HTR-8/SVneo (cell line): ENCODE results near the gene SST.
A peak's percentile ranks its signal among the peaks of the same experiment; 100 is the strongest.

Experiments used
- DNase-seq: peaks from one replicate; pipeline ENCODE4 v3.0.0; 2011; ENCODE audit warnings: low spot score, mixed read lengths; ENCODE audit not compliant: insufficient read length
- FAIRE-seq: peaks from 2 replicates; lab custom pipeline; 2011; peaks lifted over from hg19 to GRCh38; lab: Jason Lieb, UNC

The SST gene

GRCh38 chr3:187669675-187670504 is at the start of gene SST:
TSS of gene SST (minus strand) at chr3:187670394. CDS start at chr3:187670291, 103 bp downstream.
- DNase-seq (peak; percentile 14), FAIRE-seq (no peak)

GRCh38 chr3:187719628-187720336 is 49.6 kb upstream of the SST start:
- DNase-seq = no peak
- FAIRE-seq = no peak

GRCh38 chr3:187718802-187719201 is 48.6 kb upstream of the SST start:
- FAIRE-seq = no peak
- no peak for DNase-seq

- DNase-seq = no peak
- FAIRE-seq = no peak
Observed at GRCh38 chr3:187717572-187717971, 47.4 kb upstream of the SST start.

- peak; percentile 38 for FAIRE-seq
- DNase-seq = peak; percentile 65
Observed at GRCh38 chr3:187714404-187714979, 44.3 kb upstream of the SST start.

DNA sequence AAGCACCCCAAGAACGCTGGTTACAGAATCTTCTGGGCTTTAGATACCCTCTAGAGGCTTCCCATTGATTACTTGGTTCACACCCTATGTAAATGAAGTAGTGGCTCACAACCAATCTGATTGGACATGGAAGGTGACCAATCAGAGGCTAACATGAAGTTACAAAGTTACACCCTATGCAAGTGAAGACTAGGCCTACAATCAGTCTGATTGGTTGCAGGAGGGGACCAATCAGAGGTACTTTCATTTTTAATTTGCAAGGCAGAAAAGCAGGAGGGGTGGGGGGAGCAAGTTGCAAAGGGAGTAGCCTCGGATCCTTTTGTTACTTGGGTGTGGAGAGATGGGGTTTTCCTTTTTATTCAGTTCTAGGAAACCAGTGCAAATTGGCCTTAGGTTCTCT is 43.3 kb upstream of the SST start:
- DNase-seq (no peak), FAIRE-seq (no peak)

DNA sequence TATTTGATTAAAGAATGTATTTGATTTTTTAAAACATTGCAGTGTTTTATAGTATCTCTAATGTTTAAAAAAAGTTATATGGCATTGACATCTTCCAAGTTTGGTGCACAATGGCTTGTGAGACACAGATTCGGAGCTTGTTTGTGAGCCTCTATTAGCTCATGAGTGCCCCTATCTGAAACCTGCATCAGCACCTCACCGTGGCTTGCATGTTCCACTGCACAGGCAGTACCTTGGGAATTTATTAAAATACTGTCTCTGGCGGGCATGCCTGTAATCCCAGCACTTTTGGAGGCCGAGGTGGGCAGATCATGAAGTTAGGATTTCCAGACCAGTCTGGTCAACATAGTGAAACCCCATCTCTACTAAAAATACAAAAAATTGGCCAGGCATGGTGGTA is 39.0 kb upstream of the SST start:
- no peak for DNase-seq
- no peak for FAIRE-seq

- FAIRE-seq = no peak
Observed at GRCh38 chr3:187708696-187709095, 38.5 kb upstream of the SST start.

GRCh38 chr3:187706971-187707370 is 36.8 kb upstream of the SST start:
- FAIRE-seq = no peak
- DNase-seq = no peak

More at GRCh38 chr3:187708696-187709095, 38.5 kb upstream of the SST start:
- DNase-seq = no peak

DNA sequence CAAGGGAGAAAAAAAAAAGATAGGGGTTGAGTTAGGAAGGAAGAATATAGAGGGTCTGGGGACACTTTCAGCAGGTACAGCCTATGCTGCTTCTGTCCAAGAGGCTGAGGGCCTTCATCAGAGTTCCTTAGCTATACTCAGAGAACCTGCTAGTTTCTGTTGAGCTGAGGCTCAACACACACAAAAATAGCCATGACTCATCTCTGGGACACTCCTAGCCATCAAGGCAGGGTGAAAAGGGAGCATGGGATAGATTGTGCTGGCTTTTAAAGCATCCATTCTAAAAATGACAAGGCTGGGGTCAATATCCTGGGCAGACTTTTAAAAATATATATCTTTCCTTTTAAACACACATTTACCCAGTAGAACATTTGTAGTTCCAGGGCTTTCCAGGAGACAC is 35.0 kb upstream of the SST start:
- FAIRE-seq (no peak), DNase-seq (no peak)

DNA sequence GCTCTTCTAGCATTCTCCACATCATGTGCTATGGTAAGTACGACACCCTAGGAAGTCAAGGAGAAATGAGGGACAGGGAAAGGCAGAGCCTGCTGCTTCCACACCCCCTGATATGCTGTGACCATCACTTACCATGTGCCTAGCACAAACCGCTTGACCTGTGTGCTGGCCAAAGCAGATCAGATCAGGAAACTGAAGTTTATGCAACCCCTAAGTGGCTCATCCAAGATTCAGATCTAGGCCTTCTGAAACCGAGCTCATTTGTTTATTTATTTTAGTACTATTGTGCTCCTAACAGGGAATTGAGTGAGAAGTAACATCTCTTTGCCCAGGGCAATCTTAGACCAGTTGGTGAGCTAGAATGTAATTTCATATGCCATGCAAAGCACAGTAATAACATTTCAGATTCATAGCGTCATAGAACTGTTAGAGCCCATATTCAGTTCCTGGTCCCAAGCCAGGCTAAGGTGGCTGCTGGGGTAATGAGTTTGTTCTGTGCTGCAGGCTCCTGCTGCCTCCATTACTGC is 32.4 kb upstream of the SST start, which contains the start of gene RTP2:
RTP2 (minus strand) TSS at position 51 of the 527 bp plus-strand sequence. CDS start 429 bp downstream, outside the sequence.
- DNase-seq = no peak
- no peak for FAIRE-seq

- DNase-seq (no peak), FAIRE-seq (no peak)
Observed at GRCh38 chr3:187700249-187700648, 30.1 kb upstream of the SST start.

- no peak for FAIRE-seq
- no peak for DNase-seq
Observed at GRCh38 chr3:187698499-187699399, 28.6 kb upstream of the SST start.

- DNase-seq (no peak), FAIRE-seq (no peak)
Observed at GRCh38 chr3:187696021-187696420, 25.8 kb upstream of the SST start.

DNA sequence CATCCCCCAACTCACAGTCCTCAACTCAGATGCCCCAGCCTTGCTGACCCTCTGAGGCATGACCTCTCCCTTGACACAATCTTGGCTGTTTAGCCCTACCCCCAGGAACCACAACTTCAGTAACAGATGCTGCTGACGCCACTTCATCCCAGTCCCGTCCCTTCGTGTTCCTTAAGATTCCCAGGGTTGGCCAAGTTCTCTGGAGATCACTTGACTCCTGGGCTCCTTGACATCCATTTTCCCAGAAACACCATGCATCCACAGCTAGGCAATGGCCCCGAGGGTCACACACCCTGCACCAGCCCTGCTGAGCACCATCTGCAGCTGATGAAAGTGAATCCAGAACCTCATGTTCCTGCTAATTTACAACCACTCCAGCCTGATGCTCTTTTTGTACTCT is 25.3 kb upstream of the SST start:
- no peak for FAIRE-seq
- no peak for DNase-seq

- DNase-seq (no peak), FAIRE-seq (no peak)
Observed at GRCh38 chr3:187694801-187695200, 24.6 kb upstream of the SST start.

GRCh38 chr3:187693431-187693830 is 23.2 kb upstream of the SST start:
- DNase-seq (no peak), FAIRE-seq (no peak)

DNA sequence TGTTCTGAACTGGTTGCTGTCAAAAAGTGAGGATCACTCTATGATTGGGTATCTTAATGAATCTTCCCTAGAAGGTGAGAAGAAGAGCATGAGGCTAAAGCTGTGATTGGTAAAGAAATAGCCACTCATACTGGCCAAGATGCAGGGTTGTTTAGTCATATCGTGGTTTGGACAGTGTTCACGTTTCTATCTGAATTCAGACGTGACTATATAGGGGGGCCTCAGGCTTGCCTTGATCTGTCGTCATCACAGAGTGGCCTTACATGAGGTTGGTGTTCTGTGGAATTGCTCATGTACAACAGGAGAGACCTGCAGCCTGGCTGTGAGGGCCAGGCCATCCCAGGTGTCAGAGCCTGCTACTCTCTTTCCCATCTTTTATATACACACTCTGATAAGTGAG is 19.8 kb upstream of the SST start:
- FAIRE-seq (no peak), DNase-seq (no peak)

DNA sequence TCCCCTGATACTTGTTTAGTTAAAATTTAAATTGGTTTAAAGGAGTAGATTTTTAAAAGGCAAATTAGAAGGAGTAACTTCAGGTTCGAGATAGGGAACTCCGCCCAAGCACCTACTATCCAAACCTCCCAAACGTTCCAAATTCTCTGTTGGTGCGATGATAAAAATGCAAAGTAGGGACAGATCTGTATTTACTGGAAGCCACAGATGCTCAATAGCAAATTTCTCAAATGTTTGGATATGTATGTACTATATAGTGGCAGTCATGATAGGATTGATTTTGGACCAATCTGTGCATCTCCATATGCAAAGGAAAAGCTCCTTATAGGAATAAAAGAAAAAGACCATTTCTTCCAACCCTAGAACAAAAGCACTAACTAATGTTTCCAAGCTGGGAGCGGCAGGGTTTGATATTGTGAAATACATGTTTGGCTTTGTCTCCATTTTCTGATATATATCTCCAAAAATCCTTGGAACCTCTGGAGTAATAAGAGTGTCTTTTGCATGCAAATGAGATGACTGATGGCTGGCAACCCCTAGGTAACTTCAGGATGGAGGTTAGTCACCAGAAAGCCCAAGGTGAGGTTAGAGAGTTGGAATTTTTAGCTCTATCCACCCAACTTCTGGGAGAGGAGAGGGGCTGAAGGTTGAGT is 16.6 kb upstream of the SST start:
- no peak for DNase-seq
- FAIRE-seq = no peak
